Measurements from ENCODE around the gene ABHD16A. TPM values are rescaled to one million over a fixed set of nuclear protein-coding genes. Genes with fewer than 3 reads are reported as not detected.

Gene ABHD16A
- total and polyA plus RNA-seq, 2 donors (not counting 3 experiments of a cell fraction or from before 2014, with no cell fraction given) = 48.9 to 60.3 TPM

GRCh38 chr6:31655349-31656237, 47.5 kb downstream of the ABHD16A start, which contains the start of gene APOM:
Gene APOM, plus strand, starts transcription at chr6:31655894. Its CDS starts 73 bp downstream, at chr6:31655967.
- Histone ChIP-seq H3K36me3 (ENCODE audit: control insufficient read depth in 2 of 2, extremely low read depth in 1 of 2, insufficient read depth in 2 of 2, low read length in 2 of 2) (peaks cover 3 to 4% of the 10 kb centered on the region in 2 experiments), H3K4me3 (replicated peaks in 1 of 3; ENCODE audit: insufficient read depth in 1 of 3, low read depth in 1 of 3, low read length in 3 of 3) (no peak within 1 kb of the TSS), H2AFZ (ENCODE audit: low read depth, low read length) (no peak within 1 kb of the TSS), H3K9me1 (replicated peaks; ENCODE audit: control insufficient read depth, extremely low read depth, insufficient read depth, low read length) (no peaks in the 10 kb centered on the region), H3K4me1 (ENCODE audit: control insufficient read depth, extremely low read depth, insufficient read depth, low read length) (peaks cover 38% of the 10 kb centered on the region), H3K27ac (ENCODE audit: insufficient read depth, low read depth, low read length) (no peak within 1 kb of the TSS), H3K9me3 (replicated peaks; ENCODE audit: control insufficient read depth, insufficient read depth, low read length) (no peaks in the 10 kb centered on the region), H3K4me2 (ENCODE audit: insufficient read depth, low read length) (no peak within 1 kb of the TSS), H4K20me1 (replicated peaks; ENCODE audit: control insufficient read depth, extremely low read depth, insufficient read depth, low read length) (no peaks in the 10 kb centered on the region), H3K9ac (replicated peaks; ENCODE audit: extremely low read depth, insufficient read depth, low read length) (no peak within 1 kb of the TSS), H3K27me3 (ENCODE audit: control insufficient read depth in 2 of 2, insufficient read depth in 2 of 2, low read length in 2 of 2) (no peaks in the 10 kb centered on the region), H3K79me2 (ENCODE audit: control insufficient read depth, insufficient read depth, low read length) (peaks cover 34% of the 10 kb centered on the region)
- no peak for FAIRE-seq
- TF ChIP-seq POLR2A (IDR thresholded peaks at IDR 0.05; ENCODE audit: low read depth, low read length) (no peak), MAX (IDR thresholded peaks at IDR 0.05; ENCODE audit: insufficient read depth, insufficient read length) (no peak), POLR2AphosphoS5 (IDR thresholded peaks at IDR 0.05; ENCODE audit: insufficient read depth, low read depth, low read length) (no peak), JUN (IDR thresholded peaks at IDR 0.05; ENCODE audit: borderline replicate concordance, insufficient read depth, insufficient read length, low read depth) (no peak), GATA2 (IDR thresholded peaks at IDR 0.05; ENCODE audit: insufficient read depth, insufficient read length, low read depth, low read length) (no peak), EZH2 (IDR thresholded peaks at IDR 0.05; ENCODE audit: borderline replicate concordance, low read depth, low read length, severe bottlenecking) (no peak), CTCF (IDR thresholded peaks at IDR 0.05; ENCODE audit: extremely low read depth in 1 of 2, insufficient read depth in 1 of 2, low read depth in 1 of 2, low read length in 2 of 2) (no peak), FOS (IDR thresholded peaks at IDR 0.05; ENCODE audit: borderline replicate concordance, insufficient read depth, low read length) (no peak), MYC (IDR thresholded peaks at IDR 0.05; ENCODE audit: low read depth, low read length) (no peak)
- no TSS peak for BruUV-seq (replicated peaks)
- dilution Hi-C loops (cut with MboI; ENCODE audit: extremely low pct_ligation_motif_present, low sequenced_read_pairs) = no loop called here
- CTCF ChIA-PET = interaction anchor here (1.0 kb wide), 1 partner anchor 9 kb away, joined by 3 read pairs; the partner anchor contains the start of gene GPANK1
- intact Hi-C loops (cut with micrococcal nuclease) = no loop called here
- POLR2A ChIA-PET = no interaction called here
- no peak for DNase-seq (ENCODE audit: low read depth, low spot score)
